Mononuclear cell (primary cell): ENCODE measurements around the gene IGSF9B. TPM values are rescaled to one million over a fixed set of nuclear protein-coding genes. Genes with fewer than 3 reads are reported as not detected.

Experiments used
- H3K27me3 ChIP-seq: 2 replicates; pipeline ENCODE4 v1.6.0; 2011; ENCODE audit warnings: low read length, control low read depth; ENCODE audit not compliant: insufficient read depth
- H3K4me1 ChIP-seq: 2 replicates; pipeline ENCODE4 v1.5.1; 2011; ENCODE audit warnings: mild to moderate bottlenecking, low read length, control low read depth; ENCODE audit not compliant: insufficient read depth
- H3K4me3 ChIP-seq: 2 replicates; pipeline ENCODE4 v1.5.1; 2011; ENCODE audit warnings: mild to moderate bottlenecking, low read length, moderate library complexity
- H3K9me3 ChIP-seq: 2 replicates; pipeline ENCODE4 v1.5.1; 2011; ENCODE audit warnings: low read depth, mild to moderate bottlenecking, control low read depth, low read length
- total RNA-seq: library from RNA; depleted of rRNA; stranded (reverse); fragments of >200 nt; gene quantifications from one replicate; pipeline ENCODE4 v1.2.3, GENCODE V29; 2012

Gene IGSF9B
- total RNA-seq, 1 donor: 4.3 TPM

DNA sequence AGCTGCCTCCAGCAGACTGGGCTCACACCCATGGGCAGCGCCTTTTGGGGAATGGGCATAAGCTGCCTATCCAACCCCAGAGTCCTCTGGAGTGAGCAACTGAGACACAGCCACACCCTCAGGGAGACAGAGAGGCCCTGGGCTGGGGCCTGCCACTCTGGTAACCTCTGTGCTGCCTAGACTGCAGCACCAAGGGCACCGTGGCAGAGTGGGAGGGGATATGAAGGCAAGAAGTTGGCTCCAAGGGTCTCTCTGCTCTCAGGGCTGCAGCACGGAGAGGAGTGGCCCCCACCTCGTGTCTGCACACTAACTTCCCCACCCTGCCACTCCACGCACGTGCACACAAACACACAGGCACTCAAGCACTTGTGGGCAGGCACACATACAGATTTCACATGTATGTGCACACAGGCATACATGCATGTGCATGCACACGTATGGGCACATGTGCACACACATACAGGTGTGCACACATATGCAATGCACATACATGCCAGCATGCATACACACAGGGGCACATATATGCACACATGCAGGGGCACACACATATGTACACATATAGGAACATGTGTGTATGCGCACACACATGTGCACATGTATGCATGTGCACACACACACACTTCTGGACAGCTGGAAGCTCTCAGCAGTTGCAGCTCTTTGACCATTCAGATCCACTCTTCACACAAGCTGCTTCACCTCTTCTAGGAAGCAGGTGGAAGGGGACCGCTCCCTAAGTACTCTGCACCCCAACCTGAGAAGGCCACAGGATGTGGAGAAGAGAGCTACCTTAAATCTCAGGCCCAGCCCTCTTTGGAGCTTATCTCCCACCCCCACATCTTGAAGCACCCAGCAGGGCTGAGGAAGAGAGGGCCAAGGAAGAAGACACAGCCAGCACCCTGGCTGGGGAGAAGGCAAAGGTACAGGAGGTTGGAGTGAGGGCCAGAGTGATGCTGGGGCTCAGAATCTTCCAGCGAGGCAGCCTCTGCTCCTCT lies 4.3 kb downstream of the IGSF9B start:
- H3K27me3 ChIP-seq: peaks cover 20% of the 10 kb centered on the region
- H3K9me3 ChIP-seq: no peaks in the 10 kb centered on the region
- no peak overlapping the region for H3K4me3 ChIP-seq
- H3K4me1 ChIP-seq: peaks cover 20% of the 10 kb centered on the region

DNA sequence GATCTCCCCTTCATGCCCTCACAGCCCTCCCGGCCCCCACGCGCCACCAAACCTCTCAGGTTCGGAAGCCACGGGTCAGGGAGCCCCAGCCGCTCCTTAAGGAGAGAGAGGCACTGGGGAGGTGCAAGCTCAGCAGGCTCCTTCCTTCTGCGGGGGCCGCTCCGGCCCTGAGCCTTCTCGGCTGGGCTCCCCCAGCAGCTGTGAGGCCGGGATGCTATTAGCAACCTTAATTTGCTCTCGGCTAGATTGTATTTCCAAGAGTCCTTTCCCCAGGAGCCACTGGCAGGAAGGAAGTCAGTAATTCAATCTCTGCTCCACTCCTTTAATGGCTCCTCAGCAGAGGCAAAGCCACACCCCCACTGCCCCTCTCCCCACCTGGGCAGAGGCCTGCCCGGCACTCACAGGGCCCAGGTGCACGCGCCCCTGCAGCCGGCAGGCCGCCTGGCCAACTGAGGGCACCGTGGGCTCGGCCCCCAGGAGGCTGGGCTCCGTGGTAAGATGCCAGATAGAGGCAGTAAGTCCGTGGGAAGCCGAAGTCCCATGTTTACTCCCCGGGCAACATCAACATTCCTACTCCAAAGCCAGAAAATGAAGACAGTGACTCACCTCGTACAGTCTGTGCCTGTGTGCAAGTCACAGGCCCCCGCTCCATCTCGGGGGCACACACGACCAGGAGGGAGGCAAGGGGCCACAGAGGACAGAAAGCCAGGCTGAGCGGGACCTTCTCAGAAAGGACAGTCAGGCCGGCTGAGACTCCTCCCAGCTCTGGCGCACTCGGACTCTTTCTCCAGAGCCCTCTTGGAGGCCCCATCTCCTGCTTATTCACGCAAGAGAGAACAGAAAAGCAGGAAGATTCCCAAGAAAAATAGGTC lies 5.2 kb downstream of the IGSF9B start:
- H3K9me3 ChIP-seq: no peaks in the 10 kb centered on the region
- H3K4me1 ChIP-seq: peaks cover 27% of the 10 kb centered on the region
- no peak overlapping the region for H3K4me3 ChIP-seq
- peaks cover 14% of the 10 kb centered on the region for H3K27me3 ChIP-seq

GRCh38 chr11:133950874-133951326 lies 5.9 kb downstream of the IGSF9B start:
- H3K27me3 ChIP-seq: peaks cover 14% of the 10 kb centered on the region
- H3K9me3 ChIP-seq: no peaks in the 10 kb centered on the region
- no peak overlapping the region for H3K4me3 ChIP-seq
- H3K4me1 ChIP-seq: peaks cover 34% of the 10 kb centered on the region

GRCh38 chr11:133950421-133950820 lies 6.3 kb downstream of the IGSF9B start:
- Histone ChIP-seq H3K27me3 (peaks cover 13% of the 10 kb centered on the region), H3K9me3 (no peaks in the 10 kb centered on the region), H3K4me1 (peaks cover 38% of the 10 kb centered on the region), H3K4me3 (no peak overlapping the region)

- peaks cover 38% of the 10 kb centered on the region for H3K4me1 ChIP-seq
- H3K9me3 ChIP-seq: no peaks in the 10 kb centered on the region
- H3K4me3 ChIP-seq: no peak overlapping the region
- H3K27me3 ChIP-seq: peaks cover under 1% of the 10 kb centered on the region
Observed at GRCh38 chr11:133949129-133949528, 7.6 kb downstream of the IGSF9B start.

DNA sequence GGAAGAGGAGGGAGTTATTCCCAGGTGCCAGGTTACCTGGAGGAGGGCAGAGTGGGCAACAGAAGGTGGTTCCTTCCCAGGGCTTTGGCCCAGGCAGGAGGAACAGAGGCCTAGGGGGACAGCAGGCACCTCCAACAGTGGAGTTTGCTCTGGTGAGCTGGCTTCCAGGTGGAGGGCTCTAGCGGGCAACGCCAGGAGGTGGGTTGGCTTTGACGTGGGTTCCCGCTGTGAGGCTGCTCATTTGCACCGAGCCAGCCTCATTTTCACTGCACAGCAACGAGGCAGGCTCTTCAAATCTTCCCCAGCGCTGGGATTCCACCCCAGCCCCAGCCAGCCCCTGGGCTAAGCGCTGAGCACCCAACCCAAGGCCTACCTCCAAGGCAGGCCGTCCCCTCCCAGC lies 8.1 kb downstream of the IGSF9B start:
- no peaks in the 10 kb centered on the region for H3K27me3 ChIP-seq
- H3K9me3 ChIP-seq: no peaks in the 10 kb centered on the region
- H3K4me3 ChIP-seq: no peak overlapping the region
- H3K4me1 ChIP-seq: peaks cover 40% of the 10 kb centered on the region

GRCh38 chr11:133947321-133947756 lies 9.4 kb downstream of the IGSF9B start:
- no peaks in the 10 kb centered on the region for H3K9me3 ChIP-seq
- no peak overlapping the region for H3K4me3 ChIP-seq
- H3K27me3 ChIP-seq: no peaks in the 10 kb centered on the region
- peaks cover 40% of the 10 kb centered on the region for H3K4me1 ChIP-seq

DNA sequence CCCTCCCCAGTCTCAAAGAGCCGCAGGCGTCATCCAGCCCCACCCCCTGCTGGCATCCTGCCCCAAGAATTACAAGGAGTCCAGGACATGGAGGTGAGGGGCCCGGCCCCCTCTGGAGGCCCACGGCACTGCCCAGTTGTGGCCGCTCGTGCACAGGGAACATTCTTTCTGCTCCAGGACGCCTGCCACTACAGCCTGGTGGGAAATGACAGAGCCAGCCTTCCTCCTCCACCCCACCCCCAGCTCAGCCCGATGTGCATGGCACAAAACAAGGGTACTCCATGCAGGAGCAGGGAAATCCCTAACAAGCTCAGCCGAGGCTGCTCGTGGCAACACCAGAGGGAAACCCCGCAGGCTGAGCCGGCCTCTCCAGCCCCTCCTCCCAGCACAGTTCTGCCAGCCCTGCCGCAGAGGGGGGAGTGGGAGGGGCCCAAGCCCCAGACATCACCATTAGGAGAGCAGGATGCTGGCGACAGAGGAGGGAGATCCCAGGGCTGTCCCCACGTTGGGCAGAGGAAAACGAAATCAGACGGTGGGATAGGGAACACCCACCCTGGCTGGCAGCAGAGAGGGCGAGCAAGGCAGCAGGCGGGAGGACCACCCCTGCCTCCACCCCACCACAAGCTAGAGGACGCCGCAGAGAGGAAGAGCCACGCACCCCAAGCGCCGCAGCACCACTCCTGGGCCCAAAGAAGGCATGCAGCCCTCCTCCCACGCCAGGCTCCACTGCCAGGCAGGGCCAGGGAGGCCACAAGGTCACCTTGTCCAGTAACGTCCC lies 10.0 kb downstream of the IGSF9B start:
- H3K27me3 ChIP-seq: no peaks in the 10 kb centered on the region
- H3K4me1 ChIP-seq: peaks cover 40% of the 10 kb centered on the region
- no peaks in the 10 kb centered on the region for H3K9me3 ChIP-seq
- H3K4me3 ChIP-seq: no peak overlapping the region

GRCh38 chr11:133946051-133946450 lies 10.7 kb downstream of the IGSF9B start:
- Histone ChIP-seq H3K27me3 (no peaks in the 10 kb centered on the region), H3K4me3 (no peak overlapping the region), H3K4me1 (peaks cover 40% of the 10 kb centered on the region), H3K9me3 (no peaks in the 10 kb centered on the region)

- H3K4me1 ChIP-seq: peaks cover 40% of the 10 kb centered on the region
Observed at GRCh38 chr11:133945087-133945974, 11.4 kb downstream of the IGSF9B start.

GRCh38 chr11:133943950-133944698 lies 12.6 kb downstream of the IGSF9B start:
- no peak overlapping the region for H3K4me3 ChIP-seq

More at GRCh38 chr11:133945087-133945974, 11.4 kb downstream of the IGSF9B start:
- Histone ChIP-seq H3K27me3 (no peaks in the 10 kb centered on the region), H3K9me3 (no peaks in the 10 kb centered on the region), H3K4me3 (no peak overlapping the region)

DNA sequence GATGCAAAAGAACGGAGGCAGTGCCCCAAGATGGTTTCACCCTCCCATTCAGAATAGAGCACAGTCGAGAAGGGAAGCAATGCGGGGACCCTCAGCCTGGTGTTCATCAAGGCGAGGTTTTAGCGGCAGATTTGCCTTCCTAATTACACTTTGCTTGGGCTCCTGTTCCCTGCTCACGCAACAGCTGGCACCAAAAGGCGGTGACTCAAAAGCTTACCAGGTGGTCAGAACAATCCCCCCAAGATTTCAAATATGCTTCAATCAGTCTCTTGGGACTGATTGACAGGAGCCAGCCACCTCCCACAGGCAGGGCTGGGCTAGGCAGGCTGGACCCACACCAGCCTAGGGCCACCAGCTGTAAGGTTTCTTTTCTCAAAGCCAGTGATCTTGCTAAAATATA lies 14.2 kb downstream of the IGSF9B start:
- H3K9me3 ChIP-seq: no peaks in the 10 kb centered on the region
- H3K27me3 ChIP-seq: no peaks in the 10 kb centered on the region

More at GRCh38 chr11:133943950-133944698, 12.6 kb downstream of the IGSF9B start:
- peaks cover 40% of the 10 kb centered on the region for H3K4me1 ChIP-seq
- no peaks in the 10 kb centered on the region for H3K9me3 ChIP-seq
- no peaks in the 10 kb centered on the region for H3K27me3 ChIP-seq

GRCh38 chr11:133941546-133941945 lies 15.2 kb downstream of the IGSF9B start:
- peaks cover 22% of the 10 kb centered on the region for H3K4me1 ChIP-seq
- H3K4me3 ChIP-seq: no peak overlapping the region
- no peaks in the 10 kb centered on the region for H3K9me3 ChIP-seq
- no peaks in the 10 kb centered on the region for H3K27me3 ChIP-seq

More for the DNA sequence above, 14.2 kb downstream of the IGSF9B start:
- no peak overlapping the region for H3K4me3 ChIP-seq
- peaks cover 32% of the 10 kb centered on the region for H3K4me1 ChIP-seq
